ENCODE results near the gene ABLIM2. TPM values are rescaled to one million over a fixed set of nuclear protein-coding genes. Genes with fewer than 3 reads are reported as not detected.

Gene ABLIM2
- total RNA-seq, 1 experiment from 2014 or later, result 1.0 TPM

GRCh38 chr4:8130346-8131066, 28.1 kb downstream of the ABLIM2 start:
- no peak overlapping the region for H4K91ac ChIP-seq (ENCODE audit: insufficient read length, low read depth, low read length)
- no peak overlapping the region for H4K8ac ChIP-seq (replicated peaks; ENCODE audit: insufficient read length, low read depth, low read length)
- peaks cover 4% of the 10 kb centered on the region for H3K27me3 Mint-ChIP-seq (ENCODE audit: low read depth)
- H3K23me2 ChIP-seq (ENCODE audit: insufficient read length, low read depth, low read length, poor library complexity, severe bottlenecking), result no peaks in the 10 kb centered on the region
- H2BK5ac ChIP-seq (ENCODE audit: insufficient read length, low read length), result no peak overlapping the region
- H3K9me3 ChIP-seq (ENCODE audit: control insufficient read depth, low read depth, low read length), result no peaks in the 10 kb centered on the region
- H3K79me2 ChIP-seq (ENCODE audit: insufficient read depth, low read length), result no peaks in the 10 kb centered on the region
- H3K4ac ChIP-seq (ENCODE audit: low read depth, low read length), result no peak overlapping the region
- H3K36me3 Mint-ChIP-seq (ENCODE audit: insufficient read depth in 1 of 3, low read depth in 3 of 3), result no peaks in the 10 kb centered on the region
- no peak overlapping the region for H2AFZ ChIP-seq (ENCODE audit: low read length)
- H2AK5ac ChIP-seq (ENCODE audit: insufficient read length, low read length), result no peak overlapping the region
- H3K4me3 Mint-ChIP-seq, result no peak overlapping the region
- H3K9ac ChIP-seq (ENCODE audit: extremely low read depth, insufficient read length, low read length), result no peak overlapping the region
- H3K14ac ChIP-seq (ENCODE audit: insufficient read depth, low read length), result no peak overlapping the region
- H4K20me1 ChIP-seq (ENCODE audit: control insufficient read depth, insufficient read depth, insufficient read length), result no peaks in the 10 kb centered on the region
- no peak overlapping the region for H2BK15ac ChIP-seq (ENCODE audit: low read depth, low read length)
- H3K27ac ChIP-seq (ENCODE audit: insufficient read length, low read depth, low read length), result no peak overlapping the region
- H3T11ph ChIP-seq (ENCODE audit: low read length), result no peak overlapping the region
- no peak for DNase-seq
- no peaks in the 10 kb centered on the region for H3K79me1 ChIP-seq (ENCODE audit: insufficient read depth, low read depth, low read length, poor library complexity, severe bottlenecking)
- no peak overlapping the region for H3K4me2 ChIP-seq (ENCODE audit: insufficient read depth, insufficient read length, low read length)
- H3K18ac ChIP-seq (ENCODE audit: insufficient read length, low read depth, low read length), result no peak overlapping the region
- H3K56ac ChIP-seq (ENCODE audit: insufficient read length, low read depth, low read length), result no peak overlapping the region
- H4K5ac ChIP-seq (ENCODE audit: insufficient read length, low read depth, low read length), result no peak overlapping the region
- no peaks in the 10 kb centered on the region; the same call in 1 of the 2 replicates for H3K4me1 ChIP-seq (ENCODE audit: insufficient read depth, low read length)
- no peak overlapping the region for H2BK12ac ChIP-seq (ENCODE audit: insufficient read length, low read depth, low read length)
- TF ChIP-seq CTCF (conservative IDR thresholded peaks at IDR 0.05), result no peak
- peaks cover 28 to 37% of the 10 kb centered on the region in 2 experiments for H3K4me1 Mint-ChIP-seq
- peak overlapping the region in 2 of 3 experiments; percentile 21 to 73; a peak in 2 of 7 replicates for H3K27ac Mint-ChIP-seq
- no peaks in the 10 kb centered on the region for H3K9me3 Mint-ChIP-seq
- WGBS (ENCODE audit: extremely low coverage, insufficient read length, low lambda C conversion rate), result no CpG with 5 or more reads among the region's 18 CpGs
- H2BK20ac ChIP-seq (ENCODE audit: low read depth, low read length, poor library complexity, severe bottlenecking), result no peak overlapping the region
- H3K27me3 ChIP-seq (ENCODE audit: insufficient read depth, low read length), result no peaks in the 10 kb centered on the region
- no peak overlapping the region for H2BK120ac ChIP-seq (ENCODE audit: low read depth, low read length, poor library complexity, severe bottlenecking)
- no peak overlapping the region for H3K23ac ChIP-seq (ENCODE audit: insufficient read length, low read depth, low read length)
